Caco-2 (cell line): ENCODE measurements around the gene AZI2. TPM values are rescaled to one million over a fixed set of nuclear protein-coding genes. Genes with fewer than 3 reads are reported as not detected.

Experiments
- BruUV-seq: library from RNA; stranded (reverse); fragments of 400-500 nt; replicated peaks from 2 replicates; lab custom pipeline; 2021; lab: Mats Ljungman, UMichigan
- CTCF ChIA-PET: fragments of 300-600 bp; sonication (Branson Sonifier 250); formaldehyde crosslinking; loops from one replicate; lab custom pipeline; 2022; ENCODE audit warnings: antibody characterized with exemption; lab: Charles Lee
- POLR2A ChIA-PET: fragments of 300-600 bp; sonication (Branson Sonifier 250); formaldehyde crosslinking; loops from one replicate; lab custom pipeline; 2022; ENCODE audit warnings: antibody characterized with exemption; lab: Charles Lee
- DNase-seq, 2 experiments: peaks; one replicate each; pipeline versions ENCODE4 v3.0.0 to v3.0.0-alpha.2; 2020 to 2022
- H3K27me3 ChIP-seq: replicated peaks from 2 replicates; pipeline ENCODE4 v1.6.0; 2011; ENCODE audit warnings: low read length; ENCODE audit not compliant: control insufficient read depth, insufficient read depth
- H3K36me3 ChIP-seq: 2 replicates; pipeline ENCODE4 v1.5.1; 2011; ENCODE audit warnings: low read length; ENCODE audit not compliant: control insufficient read depth, insufficient read depth
- H3K4me1 ChIP-seq: fragments of 250-450 bp; sonication (Bioruptor Pico); 2 replicates; pipeline ENCODE4 v1.5.1; 2020; ENCODE audit warnings: mild to moderate bottlenecking
- H3K4me3 ChIP-seq: 2 replicates; pipeline ENCODE4 v1.5.1; 2011; ENCODE audit warnings: low read depth, mild to moderate bottlenecking, control low read depth, low read length
- H3K9me3 ChIP-seq: fragments of 250-450 bp; sonication (Bioruptor Pico); 2 replicates; pipeline ENCODE4 v1.5.1; 2020; ENCODE audit warnings: mild to moderate bottlenecking, moderate library complexity
- H3K27ac Mint-ChIP-seq: one replicate; pipeline ENCODE4 v1.8.0; 2022; ENCODE audit warnings: mixed read lengths; ENCODE audit not compliant: unreplicated experiment
- H3K27me3 Mint-ChIP-seq: one replicate; pipeline ENCODE4 v1.8.0; 2022; ENCODE audit warnings: mixed read lengths; ENCODE audit not compliant: insufficient read depth, unreplicated experiment
- H3K36me3 Mint-ChIP-seq: one replicate; pipeline ENCODE4 v1.8.0; 2022; ENCODE audit warnings: mild to moderate bottlenecking, mixed read lengths; ENCODE audit not compliant: insufficient read depth, unreplicated experiment
- H3K4me1 Mint-ChIP-seq: one replicate; pipeline ENCODE4 v1.8.0; 2022; ENCODE audit warnings: low read depth, mixed read lengths; ENCODE audit not compliant: unreplicated experiment
- H3K4me3 Mint-ChIP-seq: one replicate; pipeline ENCODE4 v1.8.0; 2022; ENCODE audit warnings: mild to moderate bottlenecking, moderate library complexity, mixed read lengths; ENCODE audit not compliant: unreplicated experiment
- H3K9me3 Mint-ChIP-seq: one replicate; pipeline ENCODE4 v1.8.0; 2022; ENCODE audit warnings: mixed read lengths; ENCODE audit not compliant: unreplicated experiment
- CTCF ChIP-seq, 2 experiments: fragments of 200-600 bp in 1 of 2; IDR thresholded peaks; 1 replicate in 1 of 2; 2 replicates in 1 of 2; pipeline versions ENCODE4 v1.5.1 to v1.8.0; 2011 to 2022; ENCODE audit warnings: antibody characterized with exemption in 1 of 2, control low read depth in 1 of 2, inconsistent platforms in 1 of 2, low read depth in 1 of 2, low read length in 1 of 2, mild to moderate bottlenecking in 1 of 2, moderate library complexity in 1 of 2; ENCODE audit not compliant: insufficient read depth in 1 of 2, severe bottlenecking in 1 of 2, unreplicated experiment in 1 of 2
- intact Hi-C: fragments of 100-400 bp; cut with micrococcal nuclease; formaldehyde crosslinking; loops from one replicate; pipeline ENCODE4 v1.10.0; 2022; ENCODE audit not compliant: unreplicated experiment
- total RNA-seq: library from RNA; stranded (reverse); gene quantifications from 2 replicates; pipeline ENCODE4 v1.2.3, GENCODE V29; 2022

AZI2 gene
- total RNA-seq, 1 experiment from 2014 or later: 57.4 TPM

- H3K9me3 Mint-ChIP-seq: no peaks in the 10 kb centered on the region
- DNase-seq: no peak
- Histone ChIP-seq H3K9me3 (no peaks in the 10 kb centered on the region), H3K4me1 (no peaks in the 10 kb centered on the region), H3K27me3 (no peaks in the 10 kb centered on the region), H3K36me3 (no peaks in the 10 kb centered on the region), H3K4me3 (no peak overlapping the region)
- no peak overlapping the region for H3K4me3 Mint-ChIP-seq
- no peak overlapping the region for H3K27ac Mint-ChIP-seq
- POLR2A ChIA-PET: no interaction called here
- no peaks in the 10 kb centered on the region for H3K36me3 Mint-ChIP-seq
- no TSS peak for BruUV-seq
- no peaks in the 10 kb centered on the region for H3K27me3 Mint-ChIP-seq
- H3K4me1 Mint-ChIP-seq: no peaks in the 10 kb centered on the region
- intact Hi-C loops: no loop called here
- CTCF ChIA-PET: no interaction called here
- no peak for TF ChIP-seq CTCF (IDR thresholded peaks at IDR 0.05; ENCODE audit: insufficient read depth in 1 of 2, low read depth in 1 of 2, low read length in 1 of 2, severe bottlenecking in 1 of 2, unreplicated experiment in 1 of 2)
Observed at GRCh38 chr3:28295898-28296490, 52.6 kb downstream of the AZI2 start.

GRCh38 chr3:28294667-28295413 is 53.8 kb downstream of the AZI2 start:
- intact Hi-C loops: no loop called here
- TF ChIP-seq CTCF (IDR thresholded peaks at IDR 0.05; ENCODE audit: insufficient read depth in 1 of 2, low read depth in 1 of 2, low read length in 1 of 2, severe bottlenecking in 1 of 2, unreplicated experiment in 1 of 2): no peak
- POLR2A ChIA-PET: no interaction called here
- no peak overlapping the region for H3K4me3 ChIP-seq
- no peaks in the 10 kb centered on the region for H3K27me3 ChIP-seq
- H3K4me1 ChIP-seq: no peaks in the 10 kb centered on the region
- no peak for DNase-seq
- no TSS peak for BruUV-seq
- H3K27me3 Mint-ChIP-seq: no peaks in the 10 kb centered on the region
- H3K9me3 ChIP-seq: no peaks in the 10 kb centered on the region
- no peak overlapping the region for H3K27ac Mint-ChIP-seq
- CTCF ChIA-PET: no interaction called here
- no peaks in the 10 kb centered on the region for H3K9me3 Mint-ChIP-seq
- H3K4me3 Mint-ChIP-seq: no peak overlapping the region
- no peaks in the 10 kb centered on the region for H3K36me3 Mint-ChIP-seq
- H3K36me3 ChIP-seq: no peaks in the 10 kb centered on the region
- H3K4me1 Mint-ChIP-seq: no peaks in the 10 kb centered on the region

- intact Hi-C loops: no loop called here
- H3K4me1 Mint-ChIP-seq: no peaks in the 10 kb centered on the region
- ChIA-PET CTCF (no interaction called here), POLR2A (no interaction called here)
- no peak for TF ChIP-seq CTCF (IDR thresholded peaks at IDR 0.05; ENCODE audit: insufficient read depth in 1 of 2, low read depth in 1 of 2, low read length in 1 of 2, severe bottlenecking in 1 of 2, unreplicated experiment in 1 of 2)
- no peaks in the 10 kb centered on the region for H3K36me3 Mint-ChIP-seq
- no peak for DNase-seq
- no peak overlapping the region for H3K4me3 ChIP-seq
- no peaks in the 10 kb centered on the region for H3K9me3 Mint-ChIP-seq
- H3K4me3 Mint-ChIP-seq: no peak overlapping the region
- H3K9me3 ChIP-seq: no peaks in the 10 kb centered on the region
- BruUV-seq: no TSS peak
- H3K27ac Mint-ChIP-seq: no peak overlapping the region
- H3K27me3 ChIP-seq: no peaks in the 10 kb centered on the region
- H3K36me3 ChIP-seq: no peaks in the 10 kb centered on the region
- H3K27me3 Mint-ChIP-seq: no peaks in the 10 kb centered on the region
- no peaks in the 10 kb centered on the region for H3K4me1 ChIP-seq
Observed at GRCh38 chr3:28292622-28293021, 56.0 kb downstream of the AZI2 start.
